Body of pancreas (tissue), 4 donors: Measurements from ENCODE around the gene DNAJC18.

Experiments
- CTCF ChIP-seq, 7 experiments: fragments of 450-650 bp in 4 of 7; fragments of 200-600 bp in 3 of 7; sonication (generic) in 3 of 7; IDR thresholded peaks; one replicate each; pipeline ENCODE4 v1.5.1; 2016 to 2019; ENCODE audit warnings: antibody characterized with exemption in 7 of 7
- POLR2A ChIP-seq, 3 donors: fragments of 450-650 bp; IDR thresholded peaks; one replicate each; pipeline ENCODE4 v1.6.1; 2016; ENCODE audit warnings: antibody characterized with exemption in 3 of 3, mild to moderate bottlenecking in 2 of 3

GRCh38 chr5:139371482-139372435 lies 67.6 kb downstream of the DNAJC18 start:
- TF ChIP-seq CTCF (IDR thresholded peaks at IDR 0.05), result no peak
- TF ChIP-seq POLR2A (IDR thresholded peaks at IDR 0.05), result no peak
